Left lung (tissue), 10 donors: ENCODE data around the gene CBFA2T2. TPM values are rescaled to one million over a fixed set of nuclear protein-coding genes. Genes with fewer than 3 reads are reported as not detected.
A peak's percentile ranks its signal among the peaks of the same experiment; 100 is the strongest.
"Not testable (repeated sequence)": the region's sequence is repeated elsewhere in the genome, so short reads cannot be mapped to it uniquely, and the experiment has no call there.

Experiments used
- ATAC-seq: fragments of 200-7000 bp; cut with Tn5 transposase; one replicate; pipeline ENCODE4 v1.9.1; 2020; ENCODE audit warnings: moderate library complexity
- DNase-seq, 4 donors: peaks; one replicate each; pipeline ENCODE4 v3.0.0-alpha.2; 2013 to 2020
- H3K27ac ChIP-seq, 2 donors: fragments of 200-600 bp; sonication (generic) in 1 of 2; one replicate each; pipeline versions ENCODE4 v1.5.0 to v1.8.0; 2020 to 2021
- H3K27me3 ChIP-seq, 2 donors: fragments of 200-600 bp; sonication (generic) in 1 of 2; one replicate each; pipeline versions ENCODE4 v1.5.0 to v1.8.0; 2020 to 2021
- H3K36me3 ChIP-seq, 2 donors: fragments of 200-600 bp; sonication (generic) in 1 of 2; one replicate each; pipeline versions ENCODE4 v1.5.0 to v1.8.0; 2020 to 2021
- H3K4me1 ChIP-seq, 2 donors: fragments of 200-600 bp; one replicate each; pipeline ENCODE4 v1.8.0; 2021
- H3K4me3 ChIP-seq, 2 donors: fragments of 200-600 bp; sonication (generic) in 1 of 2; one replicate each; pipeline versions ENCODE4 v1.5.0 to v1.8.0; 2020 to 2021; ENCODE audit warnings: mild to moderate bottlenecking in 1 of 2
- H3K9me3 ChIP-seq, 2 donors: fragments of 200-600 bp; sonication (generic) in 1 of 2; one replicate each; pipeline versions ENCODE4 v1.5.0 to v1.8.0; 2020 to 2021
- CTCF ChIP-seq, 2 donors: fragments of 200-600 bp; sonication (generic) in 1 of 2; IDR thresholded peaks; one replicate each; pipeline versions ENCODE4 v1.5.0 to v1.8.0; 2021; ENCODE audit warnings: antibody characterized with exemption in 2 of 2
- intact Hi-C, 2 donors: fragments of 100-400 bp; cut with DNase I; formaldehyde crosslinking; loops; one replicate each; pipeline versions ENCODE4 v1.11.2 to v1.14.2; 2022
- polyA plus RNA-seq, 6 donors: library from polyadenylated mRNA; unstranded; fragments of 120-200 nt; gene quantifications; one replicate each; pipeline ENCODE4 v1.2.1, GENCODE V29; 2013; ENCODE audit not compliant: insufficient read length in 6 of 6
- total RNA-seq, 2 donors: library from RNA; stranded (reverse); fragmentation: NEBNext Ultra II Directional; extraction: Animal tissue kit (Norgen Biotek cat#: 25700); gene quantifications; one replicate each; pipeline ENCODE4 v1.2.1, GENCODE V29; 2021
- donor health status: DM: no; HTN: yes; CAD: no.
- donor health status: DM: no; HTN: no; CAD: no.

CBFA2T2 gene
- total and polyA plus RNA-seq, 8 donors: 11.9 to 54.4 (median 43.8) TPM

GRCh38 chr20:33488201-33488600 is 1.7 kb upstream of the CBFA2T2 start:
- intact Hi-C loops: no loop called here
- H3K4me1 ChIP-seq: peaks cover 12 to 28% of the 10 kb centered on the region in 2 donors
- DNase-seq (peak in 1 of 4 donors; percentile 24), ATAC-seq (no peak)
- H3K36me3 ChIP-seq: no peaks in the 10 kb centered on the region
- H3K4me3 ChIP-seq: no peak overlapping the region
- H3K9me3 ChIP-seq: no peaks in the 10 kb centered on the region
- H3K27me3 ChIP-seq: no peaks in the 10 kb centered on the region
- no peak overlapping the region for H3K27ac ChIP-seq
- no peak for TF ChIP-seq CTCF (IDR thresholded peaks at IDR 0.05)

- H3K36me3 ChIP-seq, ATAC-seq, H3K27me3 ChIP-seq, intact Hi-C loops, H3K9me3 ChIP-seq: not testable (repeated sequence)
- peaks cover 12 to 28% of the 10 kb centered on the region in 2 donors for H3K4me1 ChIP-seq
- H3K27ac ChIP-seq: peak overlapping the region; percentile 92 to 95
- peak overlapping the region; percentile 30 to 98 for H3K4me3 ChIP-seq
- peak in 1 of 4 donors; percentile 31 for DNase-seq
Observed at GRCh38 chr20:33488661-33489494, 1.0 kb upstream of the CBFA2T2 start.

GRCh38 chr20:33489495-33490022 is 337 bp upstream of the CBFA2T2 start:
- peak overlapping the region; percentile 92 to 95 for H3K27ac ChIP-seq
- ATAC-seq: peak; percentile 98
- intact Hi-C loops: no loop called here
- DNase-seq: peak; percentile 94 to 100 (median 100)
- no peaks in the 10 kb centered on the region for H3K36me3 ChIP-seq
- no peaks in the 10 kb centered on the region for H3K9me3 ChIP-seq
- H3K4me3 ChIP-seq: peak overlapping the region; percentile 30 to 98
- TF ChIP-seq CTCF (IDR thresholded peaks at IDR 0.05): no peak
- no peaks in the 10 kb centered on the region for H3K27me3 ChIP-seq
- peaks cover 12 to 28% of the 10 kb centered on the region in 2 donors for H3K4me1 ChIP-seq

GRCh38 chr20:33490934-33491656 is 1.2 kb downstream of the CBFA2T2 start:
- Histone ChIP-seq H3K4me3 (peak overlapping the region; percentile 85 to 98), H3K9me3 (no peaks in the 10 kb centered on the region), H3K4me1 (peaks cover 12 to 29% of the 10 kb centered on the region in 2 donors), H3K36me3 (no peaks in the 10 kb centered on the region), H3K27me3 (no peaks in the 10 kb centered on the region), H3K27ac (peak overlapping the region in 1 of 2 donors; percentile 95)
- no peak for TF ChIP-seq CTCF (IDR thresholded peaks at IDR 0.05)
- intact Hi-C loops: no loop called here
- DNase-seq (no peak), ATAC-seq (no peak)

- H3K27ac ChIP-seq: no peak overlapping the region
- no peaks in the 10 kb centered on the region for H3K36me3 ChIP-seq
- H3K27me3 ChIP-seq: no peaks in the 10 kb centered on the region
- intact Hi-C loops: no loop called here
- peaks cover 12 to 33% of the 10 kb centered on the region in 2 donors for H3K4me1 ChIP-seq
- no peak overlapping the region for H3K4me3 ChIP-seq
- no peak for ATAC-seq
- no peaks in the 10 kb centered on the region for H3K9me3 ChIP-seq
- DNase-seq: peak in 1 of 4 donors; percentile 10
- no peak for TF ChIP-seq CTCF (IDR thresholded peaks at IDR 0.05)
Observed at GRCh38 chr20:33493076-33493766, 3.3 kb downstream of the CBFA2T2 start.

GRCh38 chr20:33496776-33497175 is 6.9 kb downstream of the CBFA2T2 start:
- intact Hi-C loops, H3K27me3 ChIP-seq, H3K9me3 ChIP-seq, H3K36me3 ChIP-seq, H3K4me3 ChIP-seq, ATAC-seq, H3K27ac ChIP-seq: not testable (repeated sequence)
- DNase-seq: peak in 1 of 4 donors; percentile 3
- H3K4me1 ChIP-seq: peaks cover 3 to 14% of the 10 kb centered on the region in 2 donors
